ENCODE measurements around the gene TRPM2.

Gene TRPM2

DNA sequence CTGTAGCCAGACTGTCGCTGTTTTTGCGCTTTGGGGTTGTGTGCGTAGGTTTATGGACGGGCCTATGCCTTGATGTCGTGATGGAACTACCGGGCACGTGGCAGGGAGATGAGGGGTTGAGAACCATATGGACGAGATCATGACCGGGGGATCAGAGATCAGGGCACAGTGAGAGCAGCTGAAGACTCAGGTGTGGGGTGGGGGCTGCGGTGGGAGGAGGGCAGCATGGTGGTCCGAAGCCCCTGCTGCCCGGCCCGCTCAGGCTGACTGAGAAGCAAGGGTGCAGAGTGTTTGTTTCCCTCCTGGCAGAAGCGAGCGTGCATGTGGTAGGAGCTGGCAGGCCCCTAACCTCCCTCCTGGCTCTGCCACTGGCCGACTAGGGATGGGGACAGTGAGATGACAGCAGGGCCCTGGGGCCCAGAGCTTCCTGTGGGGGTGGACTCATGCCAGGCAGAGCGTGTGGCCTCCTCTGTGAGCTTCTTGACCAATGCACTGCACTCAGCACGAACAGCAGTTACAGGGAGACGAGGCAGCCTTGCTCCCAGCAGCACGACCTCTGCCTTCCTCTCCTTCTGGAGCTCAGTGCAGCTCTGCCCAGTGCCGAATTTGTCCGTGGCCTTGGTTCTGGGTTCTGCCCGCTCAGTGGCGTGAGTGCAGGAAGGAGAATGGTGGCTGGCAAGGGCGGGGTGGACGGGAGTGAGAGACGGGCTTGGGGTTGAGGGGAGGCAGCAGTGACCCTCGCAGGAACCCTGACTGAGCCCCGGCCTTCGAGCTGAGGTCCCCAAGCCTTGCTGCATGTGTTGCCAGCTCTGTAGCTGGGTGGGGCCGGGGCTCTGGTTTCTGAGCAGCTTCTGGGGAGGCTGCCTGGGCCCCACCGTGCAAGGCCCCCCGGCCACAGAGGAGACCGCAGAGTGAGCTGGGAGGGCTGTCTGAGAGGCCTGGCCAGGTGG lies 79.7 kb downstream of the TRPM2 start:
- DNase-seq: no peak

- no peak for DNase-seq
These were observed 80.6 kb downstream of the TRPM2 start for GRCh38 chr21:44433791-44434567.

GRCh38 chr21:44434568-44434925 lies 81.1 kb downstream of the TRPM2 start:
- DNase-seq: no peak

- no peak for DNase-seq
These were observed 81.7 kb downstream of the TRPM2 start for GRCh38 chr21:44434936-44435635.

DNA sequence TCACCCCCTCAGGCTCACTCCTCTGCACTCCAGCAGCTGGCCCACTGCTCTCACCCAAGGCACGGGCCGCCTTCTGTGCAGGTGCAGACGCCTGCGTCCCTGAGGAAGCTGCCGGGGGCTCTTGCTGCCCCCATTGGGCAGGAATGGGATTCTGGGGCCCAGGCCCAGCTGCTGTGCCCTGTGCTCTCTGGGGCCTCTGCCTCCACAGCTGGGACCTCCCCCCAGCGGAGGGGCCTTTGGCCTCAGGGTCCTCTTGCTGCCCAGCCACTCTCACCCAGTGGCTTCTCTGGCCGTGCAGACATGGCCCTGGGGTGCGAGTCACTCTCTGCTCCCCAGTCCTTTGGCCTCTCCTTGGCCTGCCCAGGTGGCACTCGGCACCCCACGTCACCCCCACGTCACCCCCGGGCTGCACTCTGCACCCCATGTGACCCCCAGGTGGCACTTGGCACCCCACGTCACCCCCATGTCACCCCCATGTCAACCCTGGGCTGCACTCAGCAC lies 82.7 kb downstream of the TRPM2 start:
- no peak for DNase-seq

GRCh38 chr21:44436958-44437357 lies 83.5 kb downstream of the TRPM2 start:
- no peak for DNase-seq

DNA sequence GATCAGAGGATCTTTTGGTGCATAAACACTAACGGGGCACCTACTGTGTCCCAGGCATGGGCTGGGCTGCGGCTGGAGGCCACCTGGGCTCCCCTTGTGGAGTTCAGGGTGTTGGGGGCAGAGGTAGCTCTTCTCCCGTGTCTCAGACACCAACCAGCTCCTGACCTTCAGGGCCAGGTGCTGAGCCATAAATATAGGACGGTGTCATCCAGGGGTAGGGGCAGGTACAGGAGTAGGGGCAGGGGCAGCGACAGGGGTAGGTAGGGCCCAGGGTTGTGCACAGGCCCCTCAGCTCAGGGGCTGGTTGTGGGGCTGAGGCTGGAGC lies 83.9 kb downstream of the TRPM2 start:
- no peak for DNase-seq

DNA sequence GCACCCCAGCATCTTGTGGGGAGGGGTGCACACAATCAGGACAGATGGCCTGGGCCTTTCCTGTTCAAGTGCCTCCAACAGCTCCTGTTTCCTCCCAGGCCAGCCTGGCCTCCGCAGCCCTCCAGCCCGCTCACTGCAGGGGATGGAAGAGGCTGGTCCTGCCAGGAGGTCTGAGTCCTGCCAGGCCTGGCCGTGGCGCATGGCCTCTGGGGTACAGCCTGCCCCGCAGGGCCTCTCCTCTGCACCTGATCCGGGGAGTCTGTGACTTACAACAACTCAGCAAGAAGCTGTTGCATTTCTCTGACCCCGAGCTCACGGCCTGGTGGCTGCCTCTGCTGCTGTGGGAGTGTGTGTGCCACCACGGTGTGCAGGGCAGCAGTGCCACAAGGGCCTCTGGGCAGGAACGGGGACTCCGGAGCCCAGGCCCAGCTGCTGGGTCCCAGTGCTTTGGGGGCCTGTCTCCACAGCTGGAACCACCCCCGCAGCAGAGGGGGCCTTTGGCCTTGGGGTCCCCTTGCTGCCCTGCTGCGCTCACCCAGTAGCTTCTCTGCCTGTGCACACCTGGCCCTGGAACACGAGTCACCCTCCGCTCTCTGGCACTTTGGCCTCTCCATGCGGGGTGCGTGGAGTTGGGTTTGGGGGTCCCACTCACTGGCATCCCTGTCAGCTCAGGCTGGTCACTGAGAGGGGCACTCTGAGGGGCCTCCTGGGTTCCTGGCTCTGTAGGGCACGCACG lies 84.4 kb downstream of the TRPM2 start:
- DNase-seq: no peak

- no peak for DNase-seq
These were observed 85.2 kb downstream of the TRPM2 start for GRCh38 chr21:44438531-44439210.

DNA sequence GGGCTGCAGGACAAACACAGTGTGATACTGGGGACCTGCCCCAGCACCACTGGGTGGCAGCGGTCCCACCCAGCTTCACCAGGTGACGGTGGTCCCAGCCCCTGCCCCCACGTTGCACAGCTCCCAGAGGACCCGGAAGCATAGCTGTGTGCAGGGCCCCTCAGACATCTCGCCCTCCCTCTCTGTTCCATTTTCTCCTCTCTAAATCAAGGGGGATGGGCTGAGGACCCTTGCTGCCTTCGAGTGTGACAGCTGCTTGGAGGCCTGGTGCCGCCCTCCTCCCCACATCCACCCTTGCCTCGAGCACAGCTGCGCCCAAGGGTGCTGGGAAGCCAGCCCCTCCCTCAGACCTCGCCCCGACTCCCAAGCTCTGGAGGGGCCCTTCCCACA lies 85.8 kb downstream of the TRPM2 start:
- no peak for DNase-seq

DNA sequence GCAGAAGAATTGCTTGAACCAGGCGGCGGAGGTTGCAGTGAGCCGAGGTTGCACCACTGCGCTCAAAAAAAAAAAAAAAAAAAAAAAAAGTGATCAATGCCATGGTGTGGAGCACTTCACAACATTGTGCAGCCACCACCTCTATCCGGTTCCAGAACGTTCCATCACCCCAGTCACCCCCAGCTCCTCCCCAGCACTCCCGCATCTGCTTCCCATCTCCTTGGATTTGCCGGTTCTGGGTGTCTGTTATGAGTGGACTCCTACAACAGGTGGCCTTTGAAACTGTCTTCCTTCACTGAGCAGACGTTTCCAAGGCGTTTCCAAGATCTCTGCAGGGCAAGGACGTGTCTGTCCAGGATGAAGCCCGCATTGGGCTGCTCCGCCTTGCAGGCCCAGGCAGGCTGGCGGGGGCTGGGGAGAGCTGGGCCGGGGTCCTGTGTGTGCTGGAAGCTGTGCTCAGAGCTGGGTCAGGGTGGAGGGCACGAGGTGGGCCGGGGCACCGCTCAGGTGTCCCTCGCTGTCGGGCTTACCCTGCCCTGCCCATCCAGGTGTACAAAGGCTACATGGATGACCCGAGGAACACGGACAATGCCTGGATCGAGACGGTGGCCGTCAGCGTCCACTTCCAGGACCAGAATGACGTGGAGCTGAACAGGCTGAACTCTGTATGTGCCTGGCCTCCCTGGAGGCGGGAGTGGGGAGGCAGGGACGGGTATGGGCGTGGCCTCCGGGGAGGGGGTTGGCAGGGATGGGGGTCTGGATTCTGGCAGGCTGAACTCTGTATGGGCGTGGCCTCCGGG lies 87.0 kb downstream of the TRPM2 start:
- no peak for DNase-seq

- no peak for DNase-seq
These were observed 87.6 kb downstream of the TRPM2 start for GRCh38 chr21:44441041-44441400.

- DNase-seq: no peak
These were observed 88.3 kb downstream of the TRPM2 start for GRCh38 chr21:44441581-44442265.

DNA sequence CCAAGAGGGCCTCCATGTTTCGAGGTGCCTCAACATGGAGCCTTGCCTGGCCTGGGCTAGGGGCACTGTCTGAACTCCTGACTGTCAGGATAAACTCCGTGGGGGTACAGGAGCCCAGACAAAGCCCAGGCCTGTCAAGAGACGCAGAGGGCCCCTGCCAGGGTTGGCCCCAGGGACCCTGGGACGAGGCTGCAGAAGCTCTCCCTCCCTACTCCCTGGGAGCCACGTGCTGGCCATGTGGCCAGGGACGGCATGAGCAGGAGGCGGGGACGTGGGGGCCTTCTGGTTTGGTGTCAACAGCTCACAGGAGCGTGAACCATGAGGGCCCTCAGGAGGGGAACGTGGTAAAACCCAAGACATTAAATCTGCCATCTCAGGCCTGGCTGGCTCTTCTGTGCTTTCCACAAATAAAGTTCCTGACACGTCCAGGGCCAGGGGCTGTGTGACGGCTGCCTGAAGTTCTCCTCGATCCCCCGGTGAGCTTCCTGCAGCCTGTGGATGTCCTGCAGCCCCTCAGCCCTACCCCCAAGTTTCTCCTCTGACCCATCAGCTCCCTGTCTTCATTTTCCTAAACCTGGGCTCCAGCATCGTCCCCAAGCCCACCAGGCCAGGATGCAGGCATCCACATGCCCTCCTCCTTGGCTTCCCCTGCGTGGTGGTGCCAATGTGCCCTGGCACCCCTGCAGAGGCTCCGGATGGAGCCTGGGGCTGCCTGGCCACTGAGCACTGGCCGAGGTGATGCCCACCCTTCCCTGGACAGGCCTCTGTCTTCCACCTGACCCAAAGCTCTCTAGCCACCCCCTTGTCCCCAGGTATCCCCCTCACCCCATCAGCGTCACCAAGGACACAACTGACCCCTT lies 89.1 kb downstream of the TRPM2 start:
- no peak for DNase-seq

- DNase-seq: no peak
These were observed 90.0 kb downstream of the TRPM2 start for GRCh38 chr21:44443291-44443890.

- DNase-seq: no peak
These were observed 90.5 kb downstream of the TRPM2 start for GRCh38 chr21:44443891-44444285.

GRCh38 chr21:44444286-44444931 lies 91.0 kb downstream of the TRPM2 start:
- no peak for DNase-seq

DNA sequence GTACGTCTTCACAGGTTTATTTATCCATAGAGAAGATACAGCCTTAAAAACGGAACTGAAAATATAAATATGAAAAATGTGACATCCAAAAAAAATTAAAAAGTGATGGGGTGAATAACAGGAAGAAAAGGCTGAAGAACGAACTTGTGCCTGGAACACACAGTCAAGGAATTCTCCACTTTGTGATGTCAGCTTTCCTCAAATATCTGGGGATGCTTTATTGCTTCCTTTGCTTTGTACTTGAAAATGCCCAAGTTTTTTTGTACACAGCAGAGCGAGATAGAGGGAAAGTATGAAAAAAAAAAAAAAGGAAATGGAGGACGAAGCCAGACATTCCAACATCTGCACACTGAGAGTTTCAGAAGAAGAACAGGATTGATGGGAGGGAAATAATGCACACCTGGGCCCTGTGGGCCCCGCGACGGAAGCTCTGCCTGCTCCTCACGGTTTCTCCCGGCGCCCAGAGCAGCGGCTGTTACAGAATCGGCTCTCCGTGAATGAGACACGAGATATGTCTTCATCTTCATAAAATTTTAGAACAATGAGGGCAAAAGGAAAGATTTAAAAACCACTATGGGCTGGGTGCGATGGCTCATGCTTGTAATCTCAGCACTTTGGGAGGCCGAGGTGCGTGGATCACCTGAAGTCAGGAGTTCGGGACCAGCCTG lies 91.9 kb downstream of the TRPM2 start:
- DNase-seq: no peak

Measured in MV-4-11 (cell line).